PC-9 (cell line): ENCODE measurements around the gene SPAST. TPM values are rescaled to one million over a fixed set of nuclear protein-coding genes. Genes with fewer than 3 reads are reported as not detected.
A peak's percentile ranks its signal among the peaks of the same experiment; 100 is the strongest.

Source experiments
- BruUV-seq: library from RNA; stranded (reverse); fragments of 400-500 nt; replicated peaks from 2 replicates; lab custom pipeline; 2021; lab: Mats Ljungman, UMichigan
- CTCF ChIA-PET: fragments of 300-600 bp; sonication (Branson Sonifier 250); formaldehyde crosslinking; loops from one replicate; lab custom pipeline; 2022; ENCODE audit warnings: antibody characterized with exemption; lab: Charles Lee
- POLR2A ChIA-PET: fragments of 300-600 bp; sonication (Branson Sonifier 250); formaldehyde crosslinking; loops from one replicate; lab custom pipeline; 2022; ENCODE audit warnings: antibody characterized with exemption; ENCODE audit not compliant: unreplicated experiment; lab: Charles Lee
- DNase-seq, 2 experiments: peaks; one replicate each; pipeline versions ENCODE4 v3.0.0 to v3.0.0-alpha.2; 2015 to 2022; ENCODE audit warnings: mixed read lengths in 1 of 2
- H2AFZ ChIP-seq: fragments of 200-600 bp; sonication (generic); 2 replicates; pipeline ENCODE4 v1.8.1; 2017; ENCODE audit warnings: antibody characterized with exemption
- H3F3A ChIP-seq: fragments of 200-600 bp; sonication (generic); 2 replicates; pipeline ENCODE4 v1.8.1; 2017; ENCODE audit warnings: antibody characterized with exemption, mild to moderate bottlenecking, low read depth; ENCODE audit not compliant: insufficient read depth
- H3K27ac ChIP-seq: fragments of 200-600 bp; sonication (generic); 2 replicates; pipeline ENCODE4 v1.6.1; 2016; ENCODE audit warnings: mixed run types
- H3K27me3 ChIP-seq: fragments of 200-600 bp; sonication (generic); 2 replicates; pipeline ENCODE4 v1.6.1; 2016; ENCODE audit warnings: low read depth, mixed run types; ENCODE audit not compliant: insufficient read depth
- H3K36me3 ChIP-seq: fragments of 200-600 bp; sonication (generic); 2 replicates; pipeline ENCODE4 v1.6.1; 2016; ENCODE audit warnings: low read depth, mixed run types
- H3K4me1 ChIP-seq: fragments of 200-600 bp; sonication (generic); replicated peaks from 2 replicates; pipeline ENCODE4 v1.6.1; 2016; ENCODE audit warnings: mixed run types; ENCODE audit not compliant: insufficient read depth
- H3K4me2 ChIP-seq: fragments of 200-600 bp; sonication (generic); 2 replicates; pipeline ENCODE4 v1.6.1; 2017; ENCODE audit warnings: mixed run types
- H3K4me3 ChIP-seq: fragments of 200-600 bp; sonication (generic); 2 replicates; pipeline ENCODE4 v1.6.1; 2016; ENCODE audit warnings: mixed run types
- H3K79me2 ChIP-seq: fragments of 200-600 bp; sonication (generic); 2 replicates; pipeline ENCODE4 v1.6.1; 2017; ENCODE audit warnings: low read depth, mixed run types
- H3K9me2 ChIP-seq: fragments of 200-600 bp; sonication (generic); 2 replicates; pipeline ENCODE4 v1.8.1; 2017; ENCODE audit warnings: mild to moderate bottlenecking; ENCODE audit not compliant: insufficient read depth
- H3K9me3 ChIP-seq: fragments of 200-600 bp; sonication (generic); 2 replicates; pipeline ENCODE4 v1.8.1; 2016; ENCODE audit warnings: low read depth; ENCODE audit not compliant: insufficient read depth
- H4K20me1 ChIP-seq: fragments of 200-600 bp; sonication (generic); 2 replicates; pipeline ENCODE4 v1.8.1; 2017; ENCODE audit not compliant: insufficient read depth
- CTCF ChIP-seq: fragments of 200-600 bp; sonication (generic); conservative IDR thresholded peaks from 2 replicates; pipeline ENCODE4 v1.6.1; 2017; ENCODE audit warnings: mixed run types, antibody characterized with exemption, mild to moderate bottlenecking, moderate library complexity
- EZH2 ChIP-seq: fragments of 200-600 bp; sonication (generic); IDR thresholded peaks from 2 replicates; pipeline ENCODE4 v1.8.0; 2017; ENCODE audit warnings: antibody characterized with exemption, low read depth
- intact Hi-C: fragments of 100-400 bp; cut with micrococcal nuclease; formaldehyde crosslinking; loops from one replicate; pipeline ENCODE4 v1.10.0; 2022; ENCODE audit not compliant: unreplicated experiment
- total RNA-seq: library from RNA; stranded (reverse); gene quantifications from 2 replicates; pipeline ENCODE4 v1.2.3, GENCODE V29; 2021

The SPAST gene
- total RNA-seq, 1 experiment from 2014 or later, result 19.2 TPM

- no peak for TF ChIP-seq CTCF
- ChIA-PET POLR2A (no interaction called here), CTCF (no interaction called here)
- no peak overlapping the region for H2AFZ ChIP-seq
- no TSS peak for BruUV-seq
- no peaks in the 10 kb centered on the region for H3K36me3 ChIP-seq
- peaks cover 15% of the 10 kb centered on the region for H3K4me1 ChIP-seq
- H3K9me3 ChIP-seq, result no peaks in the 10 kb centered on the region
- no peaks in the 10 kb centered on the region for H3K27me3 ChIP-seq
- 0 out of 2 replicates have a peak, but pooled peaks cover 3% of the 10 kb centered on the region for H3K9me2 ChIP-seq
- H3K27ac ChIP-seq, result no peak overlapping the region; the same call in 1 of the 2 replicates
- no peak overlapping the region for H3K4me2 ChIP-seq
- H3F3A ChIP-seq, result peaks cover 19% of the 10 kb centered on the region; the same call in 1 of the 2 replicates
- intact Hi-C loops, result no loop called here
- peak in 1 of 2 experiments; percentile 68 for DNase-seq
- H3K79me2 ChIP-seq, result no peaks in the 10 kb centered on the region
- H4K20me1 ChIP-seq, result no peaks in the 10 kb centered on the region
- H3K4me3 ChIP-seq, result no peak overlapping the region
These were observed 5.2 kb upstream of the SPAST start for GRCh38 chr2:32058130-32058529.

GRCh38 chr2:32060266-32060665 lies 3.1 kb upstream of the SPAST start:
- H3K27me3 ChIP-seq, result no peaks in the 10 kb centered on the region
- no peak overlapping the region for H3K4me2 ChIP-seq
- no peak for DNase-seq
- no peaks in the 10 kb centered on the region; the same call in 1 of the 2 replicates for H4K20me1 ChIP-seq
- no peak for TF ChIP-seq EZH2
- no peak for TF ChIP-seq CTCF
- ChIA-PET POLR2A (no interaction called here), CTCF (no interaction called here)
- intact Hi-C loops, result loop anchor here (5.0 kb wide), 1 partner anchor 297 kb away; the partner anchor contains the start of gene BIRC6
- H2AFZ ChIP-seq, result no peak overlapping the region
- peaks cover 19% of the 10 kb centered on the region; the same call in 1 of the 2 replicates for H3F3A ChIP-seq
- no peaks in the 10 kb centered on the region for H3K36me3 ChIP-seq
- peaks cover 23% of the 10 kb centered on the region for H3K4me1 ChIP-seq
- no peak overlapping the region for H3K4me3 ChIP-seq
- no peak overlapping the region for H3K27ac ChIP-seq
- 0 out of 2 replicates have a peak, but pooled peaks cover 3% of the 10 kb centered on the region for H3K9me2 ChIP-seq
- H3K79me2 ChIP-seq, result peaks cover 11% of the 10 kb centered on the region
- BruUV-seq, result no TSS peak
- no peaks in the 10 kb centered on the region for H3K9me3 ChIP-seq

GRCh38 chr2:32061430-32061829 lies 1.9 kb upstream of the SPAST start:
- ChIA-PET CTCF (no interaction called here), POLR2A (no interaction called here)
- BruUV-seq, result no TSS peak
- peak overlapping the region; percentile 80; the same call in 1 of the 2 replicates for H3K4me2 ChIP-seq
- H2AFZ ChIP-seq, result no peak overlapping the region
- no peak overlapping the region for H3K4me3 ChIP-seq
- H3K27ac ChIP-seq, result peak overlapping the region; percentile 70
- H4K20me1 ChIP-seq, result no peaks in the 10 kb centered on the region; the same call in 1 of the 2 replicates
- H3K9me2 ChIP-seq, result 0 out of 2 replicates have a peak, but pooled peaks cover 3% of the 10 kb centered on the region
- H3F3A ChIP-seq, result peaks cover 19% of the 10 kb centered on the region; the same call in 1 of the 2 replicates
- peaks cover 22% of the 10 kb centered on the region for H3K79me2 ChIP-seq
- no peaks in the 10 kb centered on the region for H3K9me3 ChIP-seq
- H3K27me3 ChIP-seq, result no peaks in the 10 kb centered on the region
- no peak for TF ChIP-seq EZH2
- no peak for TF ChIP-seq CTCF
- no peak for DNase-seq
- intact Hi-C loops, result loop anchor here (5.0 kb wide), 1 partner anchor 296 kb away; the partner anchor contains the start of gene BIRC6
- H3K36me3 ChIP-seq, result no peaks in the 10 kb centered on the region
- peaks cover 27% of the 10 kb centered on the region for H3K4me1 ChIP-seq
